HG03378 (cell line): ENCODE data around the gene GNG10.

Source experiments
- ATAC-seq: cut with Tn5 transposase; IDR thresholded peaks from one replicate; pipeline ENCODE4 v1.9.1; 2021; ENCODE audit warnings: mild to moderate bottlenecking, moderate library complexity; ENCODE audit not compliant: unreplicated experiment

The GNG10 gene

GRCh38 chr9:111719541-111719940 lies 58.1 kb downstream of the GNG10 start:
- ATAC-seq: no peak
